AG09319 (cell line): Measurements from ENCODE around the gene TFE3.

Experiments
- DNase-seq: peaks from one replicate; pipeline ENCODE4 v3.0.0-alpha.2; 2010; ENCODE audit warnings: low read depth; ENCODE audit errors: extremely low read depth
- CTCF ChIP-seq: IDR thresholded peaks from 2 replicates; pipeline ENCODE4 v1.5.1; 2011; ENCODE audit warnings: low read depth, mild to moderate bottlenecking, inconsistent platforms, low read length, moderate library complexity

Gene TFE3

GRCh38 chrX:48999030-48999429 lies 44.1 kb downstream of the TFE3 start:
- no peak for TF ChIP-seq CTCF
- DNase-seq = no peak

- TF ChIP-seq CTCF = no peak
- DNase-seq = no peak
Measured at GRCh38 chrX:48998391-48998790, 44.8 kb downstream of the TFE3 start.

- DNase-seq = no peak
- TF ChIP-seq CTCF = no peak
Measured at GRCh38 chrX:48997865-48998264, 45.3 kb downstream of the TFE3 start.

- TF ChIP-seq CTCF = no peak
- DNase-seq = no peak
Measured at GRCh38 chrX:48997455-48997854, 45.7 kb downstream of the TFE3 start.

GRCh38 chrX:48996969-48997368 lies 46.2 kb downstream of the TFE3 start:
- TF ChIP-seq CTCF = no peak
- no peak for DNase-seq

GRCh38 chrX:48992341-48992740 lies 50.8 kb downstream of the TFE3 start:
- DNase-seq = no peak
- TF ChIP-seq CTCF = no peak

GRCh38 chrX:48989483-48989882 lies 53.7 kb downstream of the TFE3 start:
- no peak for TF ChIP-seq CTCF
- DNase-seq = no peak

GRCh38 chrX:48983896-48984295 lies 59.3 kb downstream of the TFE3 start:
- no peak for TF ChIP-seq CTCF
- no peak for DNase-seq
